ENCODE results near the gene LILRB3. TPM values are rescaled to one million over a fixed set of nuclear protein-coding genes. Genes with fewer than 3 reads are reported as not detected.

The LILRB3 gene
- total and polyA plus RNA-seq, 12 donors = 0.22 to 56.2 (median 10.9) TPM

- Histone ChIP-seq H3K36me3 (replicated peaks in 1 of 2) (no peaks in the 10 kb centered on the region), H3K4me1 (replicated peaks in 1 of 2) (no peaks in the 10 kb centered on the region), H3K9me3 (replicated peaks in 1 of 3) (no peaks in the 10 kb centered on the region), H3K27ac (no peak overlapping the region), H3K27me3 (no peaks in the 10 kb centered on the region), H3K4me3 (no peak overlapping the region)
- peak; percentile 68 to 92 (median 85) for DNase-seq
- TF ChIP-seq POLR2A (IDR thresholded peaks at IDR 0.05) = no peak
- TF ChIP-seq CTCF (IDR thresholded peaks at IDR 0.05) = peak; percentile 71 to 82 (median 72)
- WGBS, 4 donors = 8 to 12% (median 9%) methylated on average over 2 to 6 of the region's 6 CpGs
- intact Hi-C loops (cut with DNase I) = no loop called here
These were observed 43.3 kb upstream of the LILRB3 start for GRCh38 chr19:54266133-54266532.

- no peak overlapping the region for H3K4me3 ChIP-seq
- intact Hi-C loops (cut with DNase I) = no loop called here
- no peaks in the 10 kb centered on the region for H3K27me3 ChIP-seq
- WGBS, 4 donors = 81 to 86% (median 83%) methylated on average over 2 of the region's 2 CpGs
- H3K27ac ChIP-seq = no peak overlapping the region
- H3K36me3 ChIP-seq (replicated peaks in 1 of 2) = no peaks in the 10 kb centered on the region
- H3K4me1 ChIP-seq (replicated peaks in 1 of 2) = peaks cover 4 to 7% of the 10 kb centered on the region in 2 donors
- H3K9me3 ChIP-seq (replicated peaks in 1 of 3) = no peaks in the 10 kb centered on the region
- no peak for DNase-seq
- TF ChIP-seq CTCF (IDR thresholded peaks at IDR 0.05) = no peak
- TF ChIP-seq POLR2A (IDR thresholded peaks at IDR 0.05) = no peak
These were observed 39.7 kb upstream of the LILRB3 start for GRCh38 chr19:54262470-54262869.

DNA sequence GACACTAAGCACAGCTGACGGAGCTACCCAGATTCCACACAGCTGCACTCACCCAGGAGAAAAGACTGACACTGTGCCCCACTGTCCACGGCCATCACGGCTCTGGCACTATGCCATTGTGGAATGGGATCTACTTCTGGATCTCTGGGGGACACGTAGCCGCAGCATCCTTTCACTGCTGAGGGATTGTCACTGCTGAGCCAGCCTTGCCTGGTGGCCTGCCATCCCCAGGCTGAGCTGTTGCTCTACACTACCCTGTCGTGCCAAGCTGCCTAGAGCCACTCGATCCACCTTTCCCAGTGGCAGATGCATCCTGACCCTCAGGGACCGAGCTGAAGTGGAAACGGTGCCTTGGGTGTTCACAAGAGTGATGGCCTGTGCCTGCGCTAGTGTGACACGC lies 39.3 kb upstream of the LILRB3 start:
- Histone ChIP-seq H3K36me3 (replicated peaks in 1 of 2) (no peaks in the 10 kb centered on the region), H3K27ac (no peak overlapping the region), H3K4me3 (no peak overlapping the region), H3K27me3 (no peaks in the 10 kb centered on the region), H3K4me1 (replicated peaks in 1 of 2) (peaks cover 7% of the 10 kb centered on the region in 2 donors), H3K9me3 (replicated peaks in 1 of 3) (no peaks in the 10 kb centered on the region)
- WGBS, 4 donors = 77 to 83% (median 79%) methylated on average over 9 to 11 of the region's 11 CpGs
- DNase-seq = peak in 2 of 7 donors; percentile 9 to 25
- intact Hi-C loops (cut with DNase I) = no loop called here
- TF ChIP-seq POLR2A (IDR thresholded peaks at IDR 0.05) = no peak
- TF ChIP-seq CTCF (IDR thresholded peaks at IDR 0.05) = no peak

- no peak for TF ChIP-seq CTCF (IDR thresholded peaks at IDR 0.05)
- no peak for TF ChIP-seq POLR2A (IDR thresholded peaks at IDR 0.05)
- Histone ChIP-seq H3K27me3 (no peaks in the 10 kb centered on the region), H3K27ac (peak within 1 kb of the TSS in 2 of 5 donors; percentile 21 to 65)
These were observed 34.3 kb upstream of the LILRB3 start, which contains the start of gene LILRB5 for GRCh38 chr19:54257116-54257480. TSS of gene LILRB5 (minus strand) at chr19:54257273. CDS start at chr19:54257193, 80 bp downstream.

More at GRCh38 chr19:54257116-54257480, 34.3 kb upstream of the LILRB3 start, which contains the start of gene LILRB5:
- intact Hi-C loops (cut with DNase I) = no loop called here
- Histone ChIP-seq H3K4me1 (replicated peaks in 1 of 2) (peaks cover 7% of the 10 kb centered on the region in 2 donors), H3K4me3 (peak within 1 kb of the TSS in 2 of 4 donors; percentile 6 to 30), H3K9me3 (replicated peaks in 1 of 3) (no peaks in the 10 kb centered on the region), H3K36me3 (replicated peaks in 1 of 2) (no peaks in the 10 kb centered on the region)
- peak in 2 of 7 donors; percentile 30 to 50 for DNase-seq
- 59 to 68% (median 64%) methylated on average over 5 to 9 of the region's 9 CpGs for WGBS, 4 donors

Data from adrenal gland (tissue), 12 donors.